Glomerular endothelial cell (primary cell): ENCODE results near the gene NR1D2. TPM values are rescaled to one million over a fixed set of nuclear protein-coding genes. Genes with fewer than 3 reads are reported as not detected.
"Not testable (repeated sequence)": the region's sequence is repeated elsewhere in the genome, so short reads cannot be mapped to it uniquely, and the experiment has no call there.

Source experiments
- DNase-seq: peaks from one replicate; pipeline ENCODE4 v3.0.0-alpha.2; 2011; ENCODE audit warnings: low read depth, low spot score; ENCODE audit errors: extremely low read depth
- total RNA-seq: library from RNA; depleted of rRNA; stranded (reverse); fragments of >200 nt; gene quantifications from 2 replicates; pipeline ENCODE4 v1.2.3, GENCODE V29; 2015

Gene NR1D2
- total RNA-seq, 1 donor from 2014 or later = 18.8 TPM

- no peak for DNase-seq
Observed at GRCh38 chr3:24002129-24002528, 57.0 kb downstream of the NR1D2 start.

- DNase-seq = no peak
Observed at GRCh38 chr3:24003466-24003865, 58.4 kb downstream of the NR1D2 start.

- no peak for DNase-seq
Observed at GRCh38 chr3:24004171-24004938, 59.3 kb downstream of the NR1D2 start.

- no peak for DNase-seq
Observed at GRCh38 chr3:24005669-24006068, 60.6 kb downstream of the NR1D2 start.

GRCh38 chr3:24010834-24011233, 65.7 kb downstream of the NR1D2 start:
- DNase-seq = not testable (repeated sequence)

- DNase-seq = no peak
Observed at GRCh38 chr3:24012589-24013269, 67.6 kb downstream of the NR1D2 start.

GRCh38 chr3:24017305-24017704, 72.2 kb downstream of the NR1D2 start:
- DNase-seq = no peak

GRCh38 chr3:24018784-24019570, 73.9 kb downstream of the NR1D2 start:
- DNase-seq = no peak

- DNase-seq = no peak
Observed at GRCh38 chr3:24019585-24019984, 74.5 kb downstream of the NR1D2 start.

GRCh38 chr3:24020036-24020691, 75.1 kb downstream of the NR1D2 start:
- no peak for DNase-seq

- no peak for DNase-seq
Observed at GRCh38 chr3:24023197-24023596, 78.1 kb downstream of the NR1D2 start.

GRCh38 chr3:24025805-24026204, 80.7 kb downstream of the NR1D2 start:
- DNase-seq = no peak

- DNase-seq = not testable (repeated sequence)
Observed at GRCh38 chr3:24026665-24027064, 81.6 kb downstream of the NR1D2 start.

GRCh38 chr3:24027946-24028345, 82.9 kb downstream of the NR1D2 start:
- DNase-seq = no peak

Other genes with a start within 250 kb of the NR1D2 start
- 98.8 and 118 TPM in 2 replicates for gene UBE2E1, start 139.3 kb upstream of the NR1D2 start, total RNA-seq
- 4.1 and 7.7 TPM in 2 replicates for gene NKIRAS1, start 28.3 kb upstream of the NR1D2 start, total RNA-seq
- 2,079 and 3,094 TPM in 2 replicates for gene RPL15, start 28.2 kb upstream of the NR1D2 start, total RNA-seq